ENCODE measurements around the gene EDIL3. TPM values are rescaled to one million over a fixed set of nuclear protein-coding genes. Genes with fewer than 3 reads are reported as not detected.
"Not testable (repeated sequence)": the region's sequence is repeated elsewhere in the genome, so short reads cannot be mapped to it uniquely, and the experiment has no call there.

The EDIL3 gene
- total RNA-seq, 1 donor from 2014 or later: 4.9 TPM

DNA sequence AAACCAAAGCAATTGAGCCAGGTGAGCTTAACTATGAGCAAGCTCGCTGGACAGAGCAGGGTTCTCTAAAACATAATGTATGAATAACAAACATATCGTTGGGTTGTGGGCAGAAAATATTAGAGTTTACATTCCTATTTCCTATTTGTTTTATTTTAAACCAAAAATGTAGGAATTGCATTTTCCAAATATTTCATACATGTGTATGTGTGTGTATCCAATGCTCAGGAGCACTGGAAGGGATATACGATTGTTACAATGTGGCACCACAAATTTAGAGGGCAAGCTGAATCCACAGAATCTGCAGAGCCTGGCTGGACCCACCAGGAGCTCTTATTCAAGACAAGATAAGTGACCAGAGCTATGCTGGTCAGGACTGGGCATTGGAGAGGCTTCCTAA lies 338.7 kb downstream of the EDIL3 start:
- ATAC-seq: no peak

DNA sequence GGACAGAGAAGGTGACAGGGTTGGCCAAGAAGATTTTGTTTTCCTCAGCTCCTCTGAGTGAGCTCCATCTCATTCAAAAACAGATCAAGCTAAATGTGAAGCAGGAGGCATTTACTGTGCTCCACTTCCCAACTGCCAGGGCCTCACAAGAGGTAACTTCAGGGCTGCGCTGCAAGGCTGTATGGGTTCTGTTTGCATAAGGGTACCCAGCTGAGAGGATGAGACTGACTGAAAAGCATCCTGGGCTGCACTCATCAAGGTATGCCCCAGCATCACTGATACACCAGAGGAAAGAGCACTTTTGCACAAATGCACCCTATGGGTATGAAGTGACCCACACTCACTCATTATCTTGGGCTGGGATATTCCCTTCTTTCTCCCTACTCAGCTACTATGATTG lies 347.8 kb downstream of the EDIL3 start:
- ATAC-seq: no peak

DNA sequence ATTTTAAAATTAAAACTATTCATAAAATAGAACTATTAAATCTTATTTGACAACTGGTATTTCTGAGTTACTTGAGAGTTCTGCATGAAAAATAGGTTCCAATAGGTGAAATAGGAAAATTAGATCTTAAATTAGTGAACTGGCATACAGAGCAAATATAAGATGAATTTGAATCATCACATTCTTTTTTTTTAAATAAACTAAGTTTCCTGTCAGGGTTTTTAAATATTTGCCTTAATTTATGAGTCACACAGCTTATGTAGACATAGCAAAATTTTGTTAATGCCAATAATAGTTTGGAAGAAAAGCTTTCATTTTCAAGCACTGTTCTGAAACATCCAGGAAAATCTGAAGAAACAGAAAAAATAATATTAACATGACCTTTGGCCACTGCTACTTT lies 352.4 kb downstream of the EDIL3 start:
- no peak for ATAC-seq

DNA sequence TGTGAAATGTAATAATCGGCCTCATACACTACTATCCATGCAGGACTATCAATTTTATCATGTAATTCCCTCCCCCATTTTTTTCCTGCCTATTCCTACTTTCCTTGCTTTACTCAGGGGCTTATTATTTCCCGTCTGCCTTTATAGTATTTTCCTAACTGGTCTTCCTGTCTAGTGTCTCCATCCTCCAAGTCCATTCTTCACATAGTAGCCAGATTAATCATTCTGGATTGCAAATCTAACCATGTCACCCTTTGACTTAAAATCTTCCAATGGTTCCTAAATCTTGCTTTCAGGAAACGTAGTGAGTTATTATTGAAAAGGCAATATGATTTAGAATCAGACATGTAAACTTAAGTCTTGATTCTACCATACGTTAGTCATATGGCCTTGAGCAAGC lies 356.6 kb downstream of the EDIL3 start:
- ATAC-seq: no peak

DNA sequence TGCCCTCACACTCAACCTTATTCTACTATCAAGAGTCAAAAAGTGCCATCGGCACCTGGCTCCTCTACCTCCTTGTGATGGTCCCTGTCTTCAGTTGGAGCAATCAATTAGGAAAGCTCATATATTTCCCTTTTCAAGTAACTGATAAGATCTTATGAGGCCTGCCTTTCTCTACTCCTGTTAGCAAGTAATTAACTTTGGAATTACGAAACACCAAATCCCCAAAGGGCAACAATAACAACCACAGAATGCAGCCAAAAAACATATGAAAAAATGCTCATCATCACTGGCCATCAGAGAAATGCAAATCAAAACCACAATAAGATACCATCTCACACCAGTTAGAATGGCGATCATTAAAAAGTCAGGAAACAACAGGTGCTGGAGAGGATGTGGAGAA lies 366.2 kb downstream of the EDIL3 start:
- ATAC-seq: not testable (repeated sequence)

DNA sequence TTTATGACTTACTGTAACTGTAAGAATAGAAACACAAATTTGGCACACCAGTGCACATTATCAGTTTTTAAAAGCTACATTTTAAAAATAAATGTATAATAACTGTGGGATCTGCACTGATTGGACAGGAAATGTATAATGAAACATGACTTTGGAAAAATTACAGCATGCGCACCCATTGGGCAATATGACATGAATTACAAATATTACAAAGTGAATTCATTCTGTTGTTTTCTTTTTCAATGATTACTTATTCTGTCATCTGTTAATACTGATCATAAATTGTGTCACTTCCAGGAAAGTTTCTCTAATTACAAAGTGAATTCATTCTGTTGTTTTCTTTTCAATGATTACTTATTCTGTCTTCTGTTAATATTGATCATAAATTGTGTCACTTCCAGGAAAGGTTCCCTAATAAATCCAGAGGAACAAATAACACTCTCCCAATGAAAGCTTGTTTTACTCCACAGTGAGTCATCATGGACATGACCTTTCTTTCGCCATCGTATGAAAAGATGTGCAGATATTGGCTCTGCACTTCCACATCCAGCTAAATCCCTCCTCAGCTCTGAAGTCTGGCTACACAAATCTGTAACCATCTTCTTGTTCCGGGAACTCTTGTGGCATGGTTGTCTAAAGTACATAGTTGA lies 367.0 kb downstream of the EDIL3 start:
- no peak for ATAC-seq

DNA sequence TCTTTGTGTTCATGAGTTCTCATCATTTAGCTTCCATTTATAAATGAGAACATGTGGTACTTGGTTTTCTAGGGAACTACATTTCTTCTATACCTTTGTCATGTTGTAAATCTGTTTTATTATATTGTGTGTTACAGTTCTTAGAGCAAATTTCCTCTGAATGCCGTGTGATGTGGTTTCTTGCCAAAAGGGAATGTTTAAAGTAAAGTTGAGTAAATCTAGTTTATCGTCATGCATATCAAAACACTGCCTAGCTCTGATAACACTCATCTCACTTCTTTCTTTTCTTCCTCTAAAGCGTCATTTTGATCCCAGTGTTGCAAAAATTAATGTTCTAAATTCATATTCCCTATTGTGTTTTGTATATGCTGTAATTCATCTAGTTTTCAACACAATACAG lies 368.6 kb downstream of the EDIL3 start:
- no peak for ATAC-seq

DNA sequence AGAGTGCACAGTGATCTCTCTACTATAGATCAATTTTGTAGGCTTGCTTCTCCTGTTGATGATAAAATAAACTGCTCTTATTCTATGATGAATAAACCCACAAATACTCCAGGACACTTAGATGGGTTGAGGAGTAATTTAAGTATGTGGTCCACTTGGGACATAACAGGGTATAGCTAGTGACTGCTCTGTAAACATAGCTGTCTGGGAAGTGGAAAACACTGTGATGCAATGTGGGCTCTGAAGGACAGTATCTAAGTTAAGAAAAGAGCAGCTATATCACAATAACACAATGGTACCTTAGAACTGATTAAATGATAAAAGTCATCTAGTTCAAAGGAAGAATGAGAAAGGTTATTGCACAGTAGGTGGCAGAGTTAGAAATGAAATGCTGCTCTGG lies 369.7 kb downstream of the EDIL3 start:
- no peak for ATAC-seq

DNA sequence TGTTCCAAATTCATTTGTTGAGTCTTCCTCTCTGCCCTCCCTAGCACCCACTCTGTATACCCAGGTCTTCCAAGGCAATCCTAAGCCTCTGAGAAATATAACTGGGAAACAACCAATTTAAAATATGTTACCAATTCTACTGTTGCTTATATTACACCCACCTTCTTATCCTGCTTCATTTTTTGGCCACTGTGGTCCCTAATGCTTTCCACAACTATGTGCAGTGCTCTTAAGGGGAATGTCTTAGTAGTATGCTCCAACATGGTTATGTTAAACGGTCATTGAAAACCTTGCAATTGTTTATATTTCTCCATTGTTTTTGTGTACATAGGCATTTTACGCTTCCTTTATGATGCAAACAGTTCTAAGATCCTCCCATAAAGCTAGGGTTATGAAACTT lies 390.9 kb downstream of the EDIL3 start:
- ATAC-seq: no peak

DNA sequence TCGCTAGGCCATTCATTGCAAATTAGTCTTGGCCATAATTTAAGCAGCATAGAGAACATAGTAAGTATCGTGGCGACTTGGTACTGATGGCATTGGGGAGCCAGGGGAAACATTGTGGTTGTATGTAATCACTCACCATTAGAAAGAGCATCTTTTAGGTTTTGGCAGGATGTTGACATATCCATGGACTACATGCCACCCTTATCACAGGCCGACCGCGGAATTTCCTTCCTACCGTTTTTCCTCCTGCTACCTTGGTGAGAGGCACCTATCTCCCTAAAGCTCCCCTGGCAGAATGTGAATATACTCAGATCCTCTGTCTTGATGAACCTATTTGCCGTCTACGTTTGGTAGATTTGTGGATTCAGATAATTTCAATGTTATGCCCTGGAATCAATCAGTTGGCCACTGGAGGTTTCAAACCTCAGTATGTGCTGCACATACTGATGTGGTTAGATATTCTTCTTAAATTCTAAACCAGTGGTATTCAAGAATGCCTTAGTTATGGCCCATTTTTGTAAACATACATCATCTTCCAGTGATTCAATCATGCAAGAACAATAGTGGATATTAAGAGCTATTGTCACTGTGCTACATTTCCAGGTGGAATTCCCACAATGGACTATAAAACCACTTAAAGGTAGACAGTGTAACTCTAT lies 393.0 kb downstream of the EDIL3 start:
- no peak for ATAC-seq

DNA sequence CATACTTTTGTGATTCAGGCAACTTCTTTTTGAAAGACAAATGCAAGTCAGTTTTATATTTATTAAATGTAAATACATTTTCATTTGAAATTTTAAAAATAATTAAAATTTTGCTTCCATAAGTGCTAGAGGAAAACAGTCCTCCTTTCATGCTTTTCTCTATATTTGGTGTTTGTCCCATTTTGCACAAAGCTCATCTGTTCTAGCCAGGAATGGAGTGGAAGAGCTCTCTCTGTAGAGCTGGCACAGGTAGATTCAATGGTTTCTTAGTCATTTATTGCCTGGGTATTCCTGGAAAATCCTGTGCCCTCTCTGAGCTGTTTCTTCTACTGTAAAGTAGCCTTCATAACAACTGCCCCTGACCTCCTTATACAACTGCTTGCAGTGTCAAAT lies 396.4 kb downstream of the EDIL3 start:
- ATAC-seq: no peak

DNA sequence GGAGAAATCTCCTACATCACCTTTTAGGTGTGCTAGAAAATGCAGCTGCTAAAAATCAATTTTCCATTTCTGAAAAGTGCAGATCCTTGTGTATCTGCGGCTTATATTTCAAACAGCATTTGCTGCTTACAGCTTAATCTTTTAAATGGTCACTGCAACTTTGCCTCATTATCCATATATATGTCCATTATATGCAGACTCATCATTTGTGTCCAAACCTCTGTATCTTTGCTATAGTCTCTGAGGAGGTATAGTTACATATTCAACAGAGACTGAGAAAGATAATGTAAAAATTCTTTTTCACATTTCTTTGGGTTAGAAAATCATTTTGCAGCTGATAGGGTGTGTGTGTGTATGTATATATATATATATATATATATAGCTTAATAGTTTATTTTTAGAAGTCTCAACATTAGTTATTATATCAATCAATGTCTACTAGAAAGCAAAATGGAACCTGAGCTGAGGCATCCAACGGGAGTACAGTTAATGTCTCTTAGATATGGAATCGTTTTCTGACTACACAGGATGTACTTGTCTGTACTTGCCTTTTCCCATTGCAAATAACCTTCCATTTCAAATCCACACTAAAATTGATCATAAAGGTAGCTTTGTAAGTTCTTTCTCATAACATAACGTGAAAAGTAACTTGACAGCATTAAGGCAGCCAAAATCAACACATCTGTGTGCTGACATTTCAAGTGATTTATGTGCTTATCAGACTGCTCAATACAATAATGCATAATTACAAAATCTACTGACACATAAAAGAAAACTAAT lies 397.0 kb downstream of the EDIL3 start:
- no peak for ATAC-seq

DNA sequence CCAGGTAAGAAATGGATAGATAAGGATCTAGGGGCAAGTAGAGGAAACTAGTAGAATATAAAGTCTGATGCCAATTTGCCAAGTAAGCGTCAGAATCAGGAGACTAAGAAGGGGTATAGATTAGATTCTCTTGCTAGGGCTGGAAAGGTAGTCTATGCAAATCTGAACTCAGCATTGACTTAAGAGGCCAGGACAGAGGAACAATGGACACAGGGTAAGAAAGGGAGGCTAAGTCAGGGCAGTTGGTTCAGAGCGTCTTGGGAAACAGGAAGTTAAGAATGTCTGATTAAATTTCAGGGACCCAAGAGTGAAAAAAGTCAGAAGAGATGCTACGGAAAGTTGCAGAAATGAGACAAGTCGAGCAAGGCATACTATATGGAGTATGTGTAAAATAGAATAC lies 400.8 kb downstream of the EDIL3 start:
- no peak for ATAC-seq

DNA sequence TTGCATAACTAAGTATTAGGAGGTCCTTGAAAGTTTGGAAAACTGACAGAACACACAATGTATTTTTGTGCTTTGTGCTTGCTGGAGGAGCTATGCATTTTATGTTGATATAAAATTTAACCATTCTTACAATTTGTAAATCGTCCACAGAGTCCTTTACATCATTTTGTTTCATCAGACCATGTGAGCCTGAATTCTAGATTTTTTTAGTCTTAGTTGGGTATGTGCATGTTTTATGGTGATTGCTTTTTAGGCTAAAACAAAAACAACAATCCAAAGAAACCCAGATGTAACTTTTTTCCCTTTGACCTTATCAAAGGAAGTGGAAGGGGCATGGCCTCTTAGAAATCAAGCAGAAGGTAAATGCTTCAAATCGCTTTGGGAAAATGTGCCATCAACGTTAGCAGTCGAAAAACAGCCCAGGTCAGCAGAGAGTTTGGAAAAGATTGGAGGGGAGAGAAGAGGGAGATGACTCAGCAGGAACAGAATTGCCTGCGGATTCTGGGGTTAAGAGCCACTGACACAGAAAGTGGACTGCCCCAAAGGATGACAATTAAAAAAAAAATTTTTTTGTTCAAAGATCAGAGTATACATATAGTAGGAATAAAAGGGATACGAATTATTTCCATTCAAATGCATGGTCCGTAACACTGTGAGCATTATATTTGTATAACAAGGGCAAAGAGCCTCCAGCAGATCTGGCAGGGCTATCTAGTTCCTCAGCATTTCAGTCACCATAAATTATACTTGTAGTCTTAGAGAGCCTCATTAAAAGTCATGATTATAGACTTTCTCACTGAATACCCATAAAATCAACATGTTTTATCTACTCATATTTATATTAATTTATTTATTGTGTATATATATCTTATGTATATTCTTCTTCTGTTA lies 410.5 kb downstream of the EDIL3 start:
- no peak for ATAC-seq

DNA sequence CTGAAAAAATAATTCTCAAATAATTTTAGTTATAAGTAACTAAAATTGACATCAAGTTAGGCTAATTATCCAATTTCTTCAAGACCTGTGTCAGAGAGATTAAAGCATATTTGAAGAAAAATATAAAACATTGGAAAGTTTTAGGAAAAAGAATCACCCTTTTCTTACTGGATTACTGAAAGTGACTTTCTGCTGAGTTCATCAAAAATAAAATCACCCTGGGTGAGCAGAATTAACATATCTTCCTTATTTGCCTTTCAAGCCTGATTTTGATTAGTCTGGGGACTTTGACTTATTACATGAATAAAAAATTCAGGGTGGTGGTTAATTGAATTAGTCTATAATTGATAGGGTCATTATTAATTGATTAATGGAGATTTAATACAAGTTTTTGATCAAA lies 411.8 kb downstream of the EDIL3 start:
- ATAC-seq: no peak

DNA sequence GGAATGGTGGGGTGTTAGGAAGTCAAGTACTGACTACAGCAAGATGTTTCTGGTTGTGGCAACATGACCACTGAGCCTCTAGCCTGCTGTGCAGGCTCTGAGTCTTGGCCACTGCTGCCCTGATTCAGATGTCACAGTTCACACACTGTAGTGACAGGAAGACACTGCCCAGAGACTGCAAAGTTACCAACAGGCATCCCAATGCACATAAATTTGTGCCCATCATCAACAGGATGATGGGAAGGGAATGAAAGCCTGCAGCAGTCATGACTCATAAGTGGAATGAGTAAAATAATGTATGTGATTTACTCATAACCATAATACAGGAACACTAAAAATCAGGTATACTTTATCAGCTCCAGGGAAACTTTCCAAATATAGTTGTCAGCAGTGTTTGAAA lies 412.4 kb downstream of the EDIL3 start:
- no peak for ATAC-seq

DNA sequence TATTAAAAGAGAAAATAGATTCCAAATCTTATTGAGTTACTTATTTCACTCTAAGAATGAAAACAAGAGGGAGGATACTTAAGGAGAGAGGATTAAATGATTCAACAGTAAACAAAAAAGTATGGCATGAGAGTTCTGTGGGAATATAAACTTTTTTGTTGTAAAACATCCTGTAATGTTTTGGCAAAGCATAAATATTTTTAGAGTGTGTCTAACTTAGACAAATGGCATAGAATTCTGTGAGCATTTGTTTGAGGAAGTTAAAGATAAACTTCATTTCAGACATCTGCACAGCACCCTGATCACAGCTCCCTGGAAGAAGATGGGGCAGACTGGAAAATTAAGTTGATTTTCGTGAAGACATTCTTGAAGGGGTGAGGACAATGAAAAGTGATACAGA lies 417.3 kb downstream of the EDIL3 start:
- no peak for ATAC-seq

DNA sequence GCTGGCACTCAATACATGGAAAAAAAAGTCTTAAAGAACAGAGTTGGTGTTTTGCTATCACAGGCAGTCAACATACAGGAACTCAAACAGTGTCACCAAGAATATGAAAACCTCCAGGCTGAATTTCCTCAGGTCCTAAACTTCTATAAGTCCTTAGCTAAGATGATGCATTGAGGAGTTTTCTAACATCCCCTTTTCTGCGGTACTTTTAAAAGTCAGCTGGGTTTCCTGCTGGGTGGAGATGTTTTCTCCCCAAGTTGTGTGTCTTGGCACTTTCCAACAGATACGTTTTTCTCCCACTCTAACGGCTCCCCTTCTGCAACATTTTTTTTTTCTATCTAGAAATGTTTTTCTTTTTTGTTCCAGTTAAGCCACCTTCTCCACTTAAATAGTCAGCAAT lies 419.2 kb downstream of the EDIL3 start:
- ATAC-seq: no peak

DNA sequence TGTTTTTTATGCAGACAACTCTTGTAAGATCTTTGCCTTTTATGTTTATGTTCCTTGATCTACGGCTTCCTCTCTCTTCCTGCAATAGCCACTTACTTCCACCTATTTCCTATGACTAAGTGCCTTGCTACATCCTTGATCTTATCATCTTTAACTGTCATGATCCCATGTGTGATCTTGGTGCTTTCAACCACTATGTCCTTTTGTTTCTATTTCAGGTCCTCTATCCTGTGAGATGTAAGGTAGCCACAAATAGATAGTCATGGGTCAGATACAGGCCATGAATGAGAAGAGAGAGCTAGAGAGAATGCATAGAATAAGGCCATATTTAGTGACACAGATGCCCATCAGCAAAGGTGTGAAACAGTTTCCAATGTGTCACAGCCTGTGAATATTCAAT lies 420.4 kb downstream of the EDIL3 start:
- ATAC-seq: no peak

DNA sequence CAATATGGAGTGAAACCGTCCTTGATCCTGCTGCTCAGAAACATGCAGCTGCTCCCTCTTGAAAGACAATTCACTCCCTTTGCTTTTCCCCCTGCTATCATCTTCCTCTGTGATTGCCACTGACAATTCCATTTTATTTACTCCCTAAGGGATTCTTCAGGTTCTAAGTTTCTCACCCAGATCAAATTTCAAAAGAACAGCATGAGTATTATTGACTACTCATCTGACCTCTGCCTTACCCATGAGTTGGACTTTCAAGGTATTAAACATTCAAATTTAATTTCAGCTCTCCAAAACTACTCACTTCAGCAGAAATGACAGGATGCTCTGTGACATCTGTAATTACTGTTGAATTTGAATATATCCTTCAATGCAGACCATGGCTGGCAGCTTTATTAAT lies 427.5 kb downstream of the EDIL3 start:
- no peak for ATAC-seq

DNA sequence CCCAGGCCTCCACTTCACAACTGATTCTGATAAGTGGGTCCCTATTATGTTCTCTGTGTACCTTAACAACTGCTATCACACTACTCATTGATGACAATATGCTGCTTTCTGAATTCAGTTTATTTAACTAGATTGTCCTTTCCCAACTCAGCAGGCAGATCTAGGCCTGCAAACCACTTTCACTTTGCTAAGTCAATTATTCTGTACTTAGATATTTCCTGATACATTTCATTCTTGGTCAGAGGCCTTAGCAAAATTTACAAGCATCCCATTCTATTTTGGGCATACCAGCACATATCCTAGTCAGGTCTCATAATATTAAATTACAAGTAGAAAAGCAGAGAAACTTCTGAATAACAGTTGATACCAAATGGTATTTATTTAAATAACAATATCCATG lies 428.3 kb downstream of the EDIL3 start:
- no peak for ATAC-seq

DNA sequence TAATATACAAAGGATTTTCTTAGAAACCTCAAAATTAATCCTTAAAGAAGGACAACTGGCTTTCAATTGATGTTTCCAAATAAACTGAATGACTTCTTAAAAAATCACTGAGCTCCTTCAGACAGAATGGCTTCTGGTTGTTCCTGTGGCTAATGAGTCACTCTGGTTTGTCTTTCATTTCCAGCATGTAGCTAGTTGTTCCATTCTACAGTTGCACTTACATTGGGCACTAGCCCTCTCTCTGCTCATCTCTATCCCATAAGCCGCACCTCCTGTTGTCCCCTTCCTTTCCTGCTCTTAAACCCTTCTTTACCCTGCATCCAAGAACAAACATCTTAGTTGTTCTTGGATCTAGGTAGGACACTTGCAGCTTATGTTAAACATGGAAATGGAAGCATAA lies 428.8 kb downstream of the EDIL3 start:
- ATAC-seq: no peak

DNA sequence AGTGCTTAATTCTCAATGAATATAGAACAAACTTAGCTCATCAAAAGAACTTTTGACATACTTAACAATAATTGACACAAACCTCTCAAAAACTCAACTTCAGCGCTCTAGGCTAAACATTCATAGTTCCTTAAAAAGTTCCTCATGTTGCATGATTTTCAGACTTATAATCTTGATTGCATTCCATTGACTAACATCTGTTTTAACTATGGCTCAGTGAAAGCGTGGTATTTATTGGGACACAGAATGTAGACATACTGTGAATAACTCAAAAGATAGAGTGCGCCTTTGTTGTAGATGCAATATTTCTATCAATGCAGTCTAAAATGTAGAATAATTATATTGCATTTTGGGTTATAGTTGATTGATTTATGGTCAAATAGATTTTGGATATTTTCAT lies 436.9 kb downstream of the EDIL3 start:
- no peak for ATAC-seq

All from esophagus mucosa (tissue), 1 donor.